Inflammatory macrophage (primary cell): ENCODE data around the gene SMYD2.
"Not testable (repeated sequence)": the region's sequence is repeated elsewhere in the genome, so short reads cannot be mapped to it uniquely, and the experiment has no call there.

ENCODE experiments used
- DNase-seq, 2 donors: peaks; one replicate each; pipeline ENCODE4 v3.0.0-alpha.2; 2020 to 2022

The SMYD2 gene

DNA sequence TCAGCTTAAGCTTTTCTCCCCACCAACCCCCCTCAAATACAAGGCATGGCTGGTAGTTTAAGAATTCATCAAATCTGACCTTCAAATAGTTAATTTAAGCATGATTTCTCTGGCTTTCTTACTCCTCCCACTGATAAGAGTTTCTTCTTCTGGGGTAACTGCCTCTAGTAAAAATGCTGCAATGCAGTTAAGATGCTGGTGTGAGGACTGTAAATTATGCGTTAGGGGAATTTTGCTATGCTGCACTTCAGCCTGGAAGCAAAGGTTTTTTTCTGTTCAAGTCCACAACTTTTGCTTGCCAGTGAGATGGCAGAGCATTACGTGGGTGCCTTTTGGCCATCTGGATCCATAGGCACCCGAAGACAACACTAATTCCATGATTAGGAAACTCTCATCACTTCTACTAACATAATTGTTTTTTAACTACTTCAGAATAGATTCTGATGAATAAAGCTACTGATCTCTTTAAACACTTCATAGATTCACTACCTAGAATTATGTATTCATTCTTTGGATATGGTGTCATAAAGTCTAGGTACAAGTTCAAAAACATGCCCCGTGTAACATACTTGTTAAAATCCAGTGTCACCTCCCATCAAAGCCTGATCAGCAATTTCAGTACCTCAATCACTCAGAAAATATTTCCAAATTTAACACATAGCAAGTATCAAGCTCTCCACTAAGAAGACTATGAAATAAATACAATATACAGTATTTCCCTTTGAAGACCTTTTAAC, 8.8 kb upstream of the SMYD2 start:
- DNase-seq = no peak

DNA sequence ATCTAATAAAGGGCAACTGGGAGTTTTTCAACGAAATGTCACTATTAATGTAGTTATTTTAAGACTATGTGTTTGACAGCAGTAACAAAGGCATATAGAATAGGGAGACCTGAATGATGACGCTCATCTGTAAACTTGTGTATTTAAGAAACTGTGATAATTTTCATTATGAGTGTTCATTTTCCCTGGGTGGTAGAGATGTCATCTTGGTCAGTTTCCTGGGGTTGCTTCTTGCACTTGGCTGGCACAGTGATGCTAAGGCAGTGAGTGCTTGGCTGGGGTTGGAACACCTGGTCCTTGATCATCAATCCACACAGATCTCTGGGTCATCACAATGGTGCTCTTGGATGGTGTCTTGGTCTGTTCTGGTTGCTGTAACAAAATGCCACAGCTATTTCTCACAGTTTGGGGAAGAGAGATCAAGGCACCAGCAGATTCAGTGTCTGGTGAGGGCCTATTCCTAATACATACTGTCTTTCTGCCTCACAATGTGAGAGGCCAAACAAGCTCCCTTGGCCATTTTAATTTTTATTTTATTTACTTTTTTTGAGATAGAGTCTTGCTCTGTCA, 7.9 kb upstream of the SMYD2 start:
- DNase-seq = no peak

DNA sequence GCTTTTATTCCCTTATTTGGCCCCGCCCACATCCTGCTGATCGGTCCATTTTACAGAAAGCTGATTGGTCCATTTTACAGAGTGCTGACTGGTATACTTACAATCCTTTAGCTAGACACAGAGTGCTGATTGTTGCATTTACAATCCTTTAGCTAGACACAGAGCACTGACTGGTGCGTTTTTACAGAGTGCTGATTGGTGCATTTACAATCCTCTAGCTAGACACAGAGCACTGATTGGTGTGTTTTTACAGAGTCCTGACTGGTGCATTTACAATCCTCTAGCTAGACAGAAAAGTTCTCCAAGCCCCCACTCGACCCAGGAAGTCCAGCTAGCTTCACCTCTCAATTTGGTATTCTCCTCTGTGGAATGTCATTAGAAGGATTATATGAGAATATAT, 5.3 kb upstream of the SMYD2 start:
- DNase-seq = not testable (repeated sequence)

DNA sequence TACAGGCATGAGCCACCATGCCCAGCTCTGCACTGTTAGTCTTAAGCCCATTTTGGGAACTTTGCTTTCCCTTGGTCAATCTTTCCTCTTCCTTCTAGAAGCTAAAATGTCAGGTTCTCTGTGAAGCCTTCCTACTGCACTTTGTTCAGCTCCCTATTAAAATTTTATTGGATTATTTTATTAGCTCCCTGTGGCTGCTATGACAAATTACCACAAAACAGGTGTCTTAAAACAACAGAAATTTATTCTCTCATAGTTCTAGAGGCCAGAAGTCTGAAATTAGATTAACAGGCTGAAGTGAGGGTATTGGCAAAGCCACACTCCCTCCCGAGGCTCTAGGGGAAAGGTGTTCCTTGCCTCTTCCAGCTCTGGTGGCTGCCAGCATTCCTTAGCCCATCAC, 4.2 kb upstream of the SMYD2 start:
- no peak for DNase-seq

DNA sequence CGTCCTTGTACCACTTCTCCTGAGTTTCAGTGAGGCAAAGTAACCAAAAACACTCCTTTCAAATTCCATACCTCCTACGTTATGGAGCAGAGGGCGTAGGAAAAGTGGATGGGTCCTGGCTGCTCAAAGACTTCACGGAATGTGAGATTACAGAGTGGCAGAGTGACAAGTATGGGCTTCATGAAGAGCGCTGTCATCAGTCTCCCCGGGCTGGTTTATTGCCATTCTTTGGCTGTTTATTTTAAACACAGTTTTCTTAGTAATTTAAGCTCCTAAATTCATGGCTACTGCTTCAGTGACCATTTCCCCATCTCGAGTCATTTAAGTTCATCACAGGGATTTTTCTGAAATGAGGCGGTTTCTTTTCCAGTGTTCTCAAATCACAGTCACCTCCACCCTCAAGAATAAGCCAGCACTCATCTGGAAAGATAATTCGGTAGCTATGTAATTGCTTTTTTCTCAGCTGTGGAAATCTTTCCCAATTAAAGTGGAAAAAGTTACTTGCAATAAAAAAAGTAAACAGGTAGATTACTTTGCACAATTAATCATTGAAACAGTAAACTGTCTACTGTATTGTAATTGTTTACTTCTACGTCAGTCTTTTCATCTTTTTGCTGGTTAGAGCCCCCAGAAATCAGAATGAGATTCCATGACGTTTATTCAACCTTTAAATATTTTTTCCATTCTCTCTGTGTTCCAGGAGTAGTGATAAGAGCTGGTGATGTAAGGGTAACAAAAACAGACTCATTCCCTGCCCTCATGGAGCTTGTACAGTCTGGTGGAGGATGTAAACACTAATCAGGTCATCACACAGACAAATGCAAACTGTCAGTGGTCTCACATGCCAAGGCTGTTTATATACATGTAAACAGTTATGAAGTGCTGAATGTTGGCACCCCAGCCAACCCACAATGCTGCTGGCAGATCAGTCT, 3.0 kb upstream of the SMYD2 start:
- no peak for DNase-seq

DNA sequence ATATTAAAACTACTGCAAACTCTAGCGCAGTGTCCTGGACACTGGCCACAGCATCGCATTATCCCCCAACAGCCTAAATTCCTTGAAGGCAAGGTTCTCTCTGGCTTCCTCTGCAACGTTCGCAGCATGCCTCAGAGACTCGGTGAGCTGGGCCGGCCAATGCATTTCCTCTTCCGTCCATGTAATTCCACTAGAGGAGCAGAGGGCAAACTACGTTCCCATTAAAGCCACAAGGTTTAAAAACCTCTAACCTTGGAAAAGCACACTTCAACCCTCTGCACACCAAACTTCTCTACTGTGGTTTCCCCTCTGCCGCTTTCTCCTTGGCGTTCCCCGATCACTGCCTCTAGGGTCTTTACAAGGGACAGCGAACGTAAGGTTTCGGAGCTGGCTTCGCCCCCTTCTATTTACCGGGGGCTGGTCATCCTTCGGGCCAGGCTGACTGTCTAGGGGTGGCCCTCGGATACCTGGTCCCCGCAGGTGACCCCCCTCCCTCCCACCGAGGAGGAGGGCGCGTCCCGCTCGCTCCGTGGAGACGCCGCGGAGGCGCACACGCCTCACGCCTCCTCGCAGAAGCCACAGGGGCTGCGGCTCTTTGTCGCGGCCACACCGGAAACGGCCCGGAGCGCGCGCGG, 456 bp upstream of the SMYD2 start:
- peak; percentile 49 to 56 for DNase-seq

DNA sequence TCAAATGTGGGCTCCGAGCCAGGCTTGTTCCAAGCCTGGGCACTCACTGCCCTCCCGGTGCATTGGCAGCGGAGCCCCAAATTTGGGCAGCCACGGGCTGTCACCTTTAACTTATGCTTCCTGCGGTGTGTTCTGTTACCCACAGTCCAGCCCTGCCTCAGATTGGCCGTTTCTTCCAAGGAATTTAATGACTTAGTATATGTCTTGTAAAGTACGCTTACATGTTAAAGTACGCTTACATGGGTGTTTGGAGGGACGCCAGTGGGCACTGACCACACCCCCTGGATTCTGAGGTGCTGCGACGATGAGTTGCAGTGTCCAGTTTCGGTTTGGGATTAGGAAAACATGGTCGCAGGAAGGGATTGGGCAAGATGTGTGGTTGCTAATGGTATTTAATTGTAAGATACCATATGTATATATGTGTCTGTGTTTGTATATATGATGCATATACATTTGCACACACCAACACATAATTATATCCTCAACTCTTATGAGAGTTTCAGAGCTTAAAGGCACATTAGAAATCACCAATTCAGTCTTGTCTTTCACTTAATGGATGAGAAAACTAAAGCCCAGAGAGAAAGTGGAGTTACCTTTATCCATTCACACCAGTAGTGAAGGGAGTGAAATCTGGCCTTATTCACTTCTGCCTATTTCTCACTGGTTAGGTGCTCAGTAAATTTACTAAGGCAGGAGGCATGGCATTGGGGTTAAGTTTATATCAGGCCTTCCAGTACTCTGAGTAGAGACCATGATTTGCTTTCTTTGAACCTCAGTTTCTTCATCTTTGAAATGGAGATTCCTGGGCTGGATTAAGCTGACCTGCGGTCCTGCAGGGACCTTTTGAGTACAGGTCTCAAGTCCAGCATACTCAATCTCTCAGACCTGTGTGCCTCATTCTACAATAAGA, 1.0 kb downstream of the SMYD2 start:
- DNase-seq = peak; percentile 42 to 45

DNA sequence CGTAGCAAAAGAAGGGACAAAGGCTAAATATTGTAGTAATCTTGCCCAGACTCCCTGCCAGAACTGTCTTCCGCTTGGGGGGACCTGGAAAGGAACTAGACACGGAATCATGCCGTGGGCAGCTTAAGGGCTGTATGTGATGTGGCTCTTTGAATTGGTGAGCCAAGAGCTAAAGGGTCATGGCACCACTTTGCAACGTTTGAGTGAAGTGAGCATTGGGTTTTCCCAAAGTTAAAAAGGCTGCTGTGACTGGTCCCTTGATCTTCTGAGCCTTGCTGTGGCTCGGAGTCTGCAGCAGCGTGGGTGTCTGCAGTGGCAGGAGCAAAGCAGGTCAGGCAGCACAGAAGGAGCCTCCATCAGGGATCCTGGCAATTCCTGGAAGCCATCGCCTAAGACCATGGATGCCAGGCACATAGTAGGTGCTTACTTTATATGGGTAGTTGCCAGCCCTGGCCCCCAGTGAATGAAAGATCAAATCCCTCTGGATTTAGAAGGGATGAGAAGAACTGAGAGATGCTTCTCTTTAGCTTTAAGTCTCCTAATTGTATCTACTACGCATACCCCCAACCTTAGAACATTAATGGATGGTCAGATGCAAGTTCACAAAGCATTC, 1.8 kb downstream of the SMYD2 start:
- DNase-seq = no peak

DNA sequence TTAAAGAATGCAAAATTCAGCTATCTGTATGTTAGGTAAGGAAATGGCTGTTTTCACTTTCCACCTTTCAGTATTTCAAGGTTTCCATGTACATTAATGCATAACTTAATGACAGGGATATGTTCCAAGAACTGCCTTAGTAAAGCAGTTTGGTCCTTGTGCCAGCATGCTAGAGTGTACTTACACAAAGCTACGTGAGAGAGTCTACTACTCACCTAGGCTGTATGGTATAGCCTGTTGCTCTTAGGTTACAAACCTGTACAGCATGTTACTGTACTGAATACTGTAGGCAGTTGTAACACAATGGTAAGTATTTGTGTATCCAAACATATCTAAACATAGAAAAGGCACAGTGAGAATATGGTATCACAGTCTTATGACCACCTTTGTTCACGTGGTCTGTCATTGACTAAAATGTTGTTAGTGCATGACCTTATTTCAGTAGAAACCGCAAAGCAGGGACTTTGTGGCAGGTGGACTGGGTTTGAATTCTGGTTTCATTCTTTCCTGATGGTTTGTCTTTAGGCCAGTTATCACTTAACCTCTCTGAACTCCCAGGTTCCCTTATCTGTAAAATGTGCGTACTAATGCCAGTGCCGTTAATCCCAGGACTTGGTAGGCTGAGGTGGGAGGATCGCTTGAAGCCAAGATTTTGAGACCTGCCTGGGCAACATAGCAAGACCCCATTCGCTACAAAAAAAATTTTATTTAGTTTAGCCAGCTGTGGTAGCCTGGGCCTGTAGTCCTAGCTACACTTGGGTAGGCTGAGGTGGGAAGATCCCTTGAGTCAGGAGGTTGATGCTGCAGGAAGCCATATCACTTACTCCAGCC, 4.9 kb downstream of the SMYD2 start:
- no peak for DNase-seq

DNA sequence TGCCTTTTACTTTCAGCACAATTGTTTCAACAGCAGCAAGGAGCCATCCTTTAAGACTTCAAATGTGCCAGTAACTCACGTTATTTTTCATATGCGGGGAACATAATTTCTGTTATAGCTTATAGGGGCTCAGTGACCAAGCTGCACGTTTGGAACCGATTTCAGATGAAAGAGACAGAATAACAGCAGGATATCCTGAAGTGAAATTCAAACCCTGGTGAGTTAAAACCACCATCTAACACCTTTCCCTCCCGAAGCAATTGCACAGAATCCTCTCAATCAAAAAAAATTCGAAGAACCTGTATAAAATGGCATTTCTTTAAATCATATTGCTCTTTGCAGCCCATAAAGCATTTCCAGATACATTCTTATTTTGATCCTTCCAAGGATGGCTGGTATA, 6.9 kb downstream of the SMYD2 start:
- no peak for DNase-seq

DNA sequence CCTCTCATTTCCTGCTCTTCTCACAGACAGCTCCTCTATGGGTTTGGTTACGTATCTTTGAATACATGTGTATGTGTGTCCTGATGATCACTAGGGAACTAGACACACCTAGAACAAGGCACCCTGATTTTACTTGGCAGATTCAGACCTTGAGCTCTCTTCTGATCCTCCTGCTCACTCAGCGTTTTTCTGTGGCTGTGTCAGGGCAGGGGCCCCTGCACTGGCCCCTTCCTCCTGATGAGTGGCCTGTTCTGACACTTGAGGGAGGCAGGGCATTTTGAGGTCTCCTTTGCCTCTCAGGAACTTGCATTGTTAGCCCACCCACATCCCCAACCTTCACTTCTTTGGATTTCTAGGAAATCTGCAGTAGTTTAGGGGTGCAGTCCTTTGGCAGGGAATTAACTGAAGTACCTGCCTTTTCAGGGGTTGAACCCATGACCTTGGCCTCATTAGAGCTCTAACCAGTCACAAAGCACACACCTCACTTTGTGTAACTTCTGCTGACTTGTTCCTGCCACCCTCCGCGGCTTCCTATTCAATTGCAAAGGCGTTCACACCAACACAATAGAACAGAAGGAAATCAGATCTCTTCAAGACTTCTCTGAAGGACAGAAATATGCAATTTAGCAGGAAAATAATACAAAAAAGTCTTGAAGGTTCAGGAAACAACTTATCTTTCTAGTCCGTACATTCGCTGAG, 8.8 kb downstream of the SMYD2 start:
- DNase-seq = no peak

DNA sequence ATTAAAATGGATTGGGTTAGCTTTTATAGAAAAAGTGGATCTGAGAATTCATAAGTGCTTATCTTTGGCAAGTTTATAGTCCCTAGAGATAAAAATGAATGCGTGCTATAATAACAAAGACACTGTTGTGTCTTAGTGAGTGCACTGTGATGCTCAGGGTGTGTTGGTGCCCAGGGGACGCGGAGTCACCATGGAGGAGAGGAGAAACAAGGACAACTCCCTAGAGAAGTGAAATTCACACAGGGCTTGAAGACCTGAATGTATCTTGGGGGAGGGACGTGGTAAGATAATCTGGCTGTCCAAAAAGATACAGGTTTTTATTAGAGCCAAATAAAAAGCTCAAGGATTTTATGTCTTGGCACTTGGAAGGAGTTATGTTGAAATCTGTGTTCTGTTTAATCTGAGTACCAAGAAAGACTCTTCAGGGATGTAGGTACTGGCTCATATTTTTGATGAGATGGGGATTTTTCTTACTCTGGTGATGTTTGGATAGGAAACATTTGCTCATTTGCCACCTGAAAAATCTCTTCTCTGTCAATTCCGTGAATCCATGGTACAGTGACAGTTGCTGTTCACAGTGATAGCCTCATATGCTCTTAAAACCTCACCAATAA, 9.6 kb downstream of the SMYD2 start:
- no peak for DNase-seq

DNA sequence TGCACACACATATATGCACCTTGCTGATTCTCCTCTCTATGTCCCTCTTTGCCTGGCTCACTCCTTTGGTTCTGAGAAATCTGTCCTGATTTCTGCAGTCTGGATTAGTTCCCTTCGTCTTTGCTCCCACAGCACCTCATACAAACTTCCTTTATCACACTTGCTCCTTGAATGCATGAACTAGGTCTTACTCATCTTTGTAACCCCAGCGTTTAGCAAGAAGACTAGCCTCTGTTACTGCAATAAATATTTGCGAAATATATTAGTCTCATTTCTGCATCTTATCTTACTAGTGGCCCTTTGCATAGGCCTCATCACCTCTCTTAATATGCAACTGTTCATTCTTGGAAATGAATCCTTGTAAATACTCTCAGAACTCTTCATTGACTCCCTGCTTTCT, 11.4 kb downstream of the SMYD2 start:
- DNase-seq = peak; percentile 76 to 92

DNA sequence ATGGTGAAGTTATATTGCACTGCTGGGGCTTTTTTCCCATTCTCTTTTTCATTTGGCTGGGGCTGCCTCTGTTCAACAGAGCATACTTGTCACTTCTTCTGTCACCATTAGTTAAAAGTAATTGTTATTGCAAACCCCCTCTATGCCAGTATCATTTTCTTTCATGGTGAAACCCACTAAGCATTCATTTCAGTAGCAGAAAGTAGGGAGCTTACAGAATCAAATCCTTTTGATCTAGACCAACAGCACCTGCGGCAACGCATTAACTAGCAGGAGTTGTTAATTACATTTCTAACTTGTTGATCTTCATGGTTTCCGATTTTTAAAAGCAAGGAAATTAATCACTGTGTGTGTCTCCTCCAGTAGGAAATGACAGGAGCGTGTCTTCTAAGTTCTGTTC, 15.0 kb downstream of the SMYD2 start:
- DNase-seq = no peak

DNA sequence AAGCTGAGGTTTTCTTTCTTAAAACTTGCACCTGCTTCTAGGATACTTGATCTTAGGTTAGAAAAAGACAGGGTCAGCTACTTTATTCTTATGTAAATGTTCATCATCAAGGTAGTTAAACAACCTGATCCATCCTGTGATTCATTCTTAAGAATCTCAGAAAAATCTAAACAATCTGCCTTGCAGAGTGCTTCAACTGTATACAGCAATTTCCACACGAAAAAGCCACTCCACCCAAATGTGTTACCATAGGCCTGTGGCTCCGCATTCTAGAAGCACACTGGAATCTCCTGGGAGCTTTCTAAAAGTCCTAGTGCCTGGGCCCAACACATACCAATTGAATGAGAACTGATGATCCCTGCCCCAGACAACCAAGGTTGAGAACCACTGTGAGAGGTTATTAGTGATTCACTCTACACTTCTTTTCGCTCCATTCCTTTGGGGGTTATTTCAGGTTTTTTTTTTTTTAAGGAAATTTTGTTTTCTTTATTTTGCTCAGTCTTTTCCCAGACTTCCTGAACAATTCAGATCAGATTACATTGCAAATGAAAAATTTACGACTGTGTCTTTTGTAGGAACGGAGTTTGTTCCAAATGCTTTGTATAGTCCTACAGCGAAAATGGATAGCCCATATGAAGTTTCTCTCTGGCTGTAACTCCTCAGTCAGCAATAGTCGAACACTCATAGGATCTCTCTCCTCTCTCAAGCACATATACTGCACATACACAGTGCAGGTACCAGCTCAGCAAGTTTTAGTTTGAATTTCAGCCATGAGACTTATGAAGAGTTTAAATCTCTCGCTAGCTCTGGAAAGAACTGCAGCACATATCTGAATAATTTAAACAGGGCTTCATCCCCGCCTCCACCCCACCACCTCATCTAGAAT, 16.1 kb downstream of the SMYD2 start:
- no peak for DNase-seq

DNA sequence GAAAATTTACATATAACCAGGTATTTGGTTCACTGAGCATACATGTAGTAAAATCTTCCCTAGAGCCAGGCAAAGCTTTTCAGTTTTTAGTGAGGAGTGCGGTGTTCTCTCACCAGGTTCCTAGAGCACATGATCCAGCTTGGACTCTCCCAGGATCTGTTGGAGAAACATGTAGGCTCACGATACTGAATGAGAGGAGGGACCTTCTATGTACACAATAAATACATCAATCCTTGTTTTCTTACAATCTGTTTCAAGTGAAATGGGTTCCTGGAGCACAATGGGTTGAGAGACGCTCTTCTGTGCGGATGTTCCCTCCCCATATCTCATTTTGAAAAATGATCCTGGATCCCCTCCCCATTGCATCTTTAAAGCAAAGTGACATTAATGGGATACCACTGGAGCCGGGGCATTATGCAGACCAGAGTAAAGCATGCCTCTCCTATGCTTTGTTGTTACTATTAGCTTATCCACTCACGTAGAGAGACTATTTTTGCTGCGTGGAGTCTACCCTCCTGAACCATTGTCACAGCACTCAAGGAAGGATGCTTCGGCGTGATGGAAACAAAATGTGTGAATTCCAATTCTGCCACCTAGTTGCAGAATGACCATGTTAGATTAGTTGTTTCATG, 19.3 kb downstream of the SMYD2 start:
- no peak for DNase-seq

DNA sequence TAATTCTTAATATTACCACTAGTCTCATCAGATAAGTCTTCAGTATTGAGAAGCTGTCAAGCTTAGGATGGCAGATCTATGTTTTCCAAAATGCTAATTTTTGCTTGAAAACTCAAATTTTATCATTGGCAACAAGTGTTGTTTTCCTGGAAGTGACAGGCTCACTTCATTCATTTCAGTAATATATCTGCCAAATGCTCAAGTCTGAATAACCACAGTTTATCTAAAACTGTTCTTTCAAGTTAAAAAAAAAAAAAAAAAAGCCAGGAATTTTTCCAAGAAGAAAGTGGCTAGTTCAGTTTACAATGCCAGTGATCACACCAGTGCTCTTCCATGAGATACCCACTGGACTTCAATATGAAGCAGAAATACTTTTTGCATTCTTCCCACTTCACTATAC, 20.6 kb downstream of the SMYD2 start:
- DNase-seq = no peak
